ENCODE data around the gene XPNPEP1. TPM values are rescaled to one million over a fixed set of nuclear protein-coding genes. Genes with fewer than 3 reads are reported as not detected.

XPNPEP1 gene
- total RNA-seq, 1 donor from 2014 or later = 94.6 TPM

DNA sequence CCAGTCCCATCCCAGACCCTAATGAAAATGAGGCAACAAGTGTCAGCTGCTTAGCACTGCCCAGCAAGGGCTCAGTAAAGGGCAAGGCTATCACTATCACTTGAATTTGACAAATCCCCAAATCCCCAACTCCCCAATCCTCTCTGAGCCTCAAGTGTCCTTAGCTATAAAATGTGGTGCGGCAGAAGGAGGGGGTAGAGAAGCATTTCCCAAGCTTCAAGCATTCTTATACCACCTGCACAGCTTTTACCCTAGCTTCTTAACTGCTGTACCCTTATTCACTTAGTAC, 41.6 kb downstream of the XPNPEP1 start:
- H3K27me3 ChIP-seq (ENCODE audit: control insufficient read depth, insufficient read depth, low read length) = no peaks in the 10 kb centered on the region
- TF ChIP-seq, protein P1, sequence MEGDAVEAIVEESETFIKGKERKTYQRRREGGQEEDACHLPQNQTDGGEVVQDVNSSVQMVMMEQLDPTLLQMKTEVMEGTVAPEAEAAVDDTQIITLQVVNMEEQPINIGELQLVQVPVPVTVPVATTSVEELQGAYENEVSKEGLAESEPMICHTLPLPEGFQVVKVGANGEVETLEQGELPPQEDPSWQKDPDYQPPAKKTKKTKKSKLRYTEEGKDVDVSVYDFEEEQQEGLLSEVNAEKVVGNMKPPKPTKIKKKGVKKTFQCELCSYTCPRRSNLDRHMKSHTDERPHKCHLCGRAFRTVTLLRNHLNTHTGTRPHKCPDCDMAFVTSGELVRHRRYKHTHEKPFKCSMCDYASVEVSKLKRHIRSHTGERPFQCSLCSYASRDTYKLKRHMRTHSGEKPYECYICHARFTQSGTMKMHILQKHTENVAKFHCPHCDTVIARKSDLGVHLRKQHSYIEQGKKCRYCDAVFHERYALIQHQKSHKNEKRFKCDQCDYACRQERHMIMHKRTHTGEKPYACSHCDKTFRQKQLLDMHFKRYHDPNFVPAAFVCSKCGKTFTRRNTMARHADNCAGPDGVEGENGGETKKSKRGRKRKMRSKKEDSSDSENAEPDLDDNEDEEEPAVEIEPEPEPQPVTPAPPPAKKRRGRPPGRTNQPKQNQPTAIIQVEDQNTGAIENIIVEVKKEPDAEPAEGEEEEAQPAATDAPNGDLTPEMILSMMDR (IDR thresholded peaks at IDR 0.05; ENCODE audit: insufficient read depth, low read length, poor library complexity, severe bottlenecking) = no peak
- DNase-seq (ENCODE audit: low read depth) = no peak
- H3K4me3 ChIP-seq (ENCODE audit: low read depth, low read length) = no peak overlapping the region
- peaks cover 4% of the 10 kb centered on the region for H3K36me3 ChIP-seq (ENCODE audit: control insufficient read depth, insufficient read depth, low read length)

DNA sequence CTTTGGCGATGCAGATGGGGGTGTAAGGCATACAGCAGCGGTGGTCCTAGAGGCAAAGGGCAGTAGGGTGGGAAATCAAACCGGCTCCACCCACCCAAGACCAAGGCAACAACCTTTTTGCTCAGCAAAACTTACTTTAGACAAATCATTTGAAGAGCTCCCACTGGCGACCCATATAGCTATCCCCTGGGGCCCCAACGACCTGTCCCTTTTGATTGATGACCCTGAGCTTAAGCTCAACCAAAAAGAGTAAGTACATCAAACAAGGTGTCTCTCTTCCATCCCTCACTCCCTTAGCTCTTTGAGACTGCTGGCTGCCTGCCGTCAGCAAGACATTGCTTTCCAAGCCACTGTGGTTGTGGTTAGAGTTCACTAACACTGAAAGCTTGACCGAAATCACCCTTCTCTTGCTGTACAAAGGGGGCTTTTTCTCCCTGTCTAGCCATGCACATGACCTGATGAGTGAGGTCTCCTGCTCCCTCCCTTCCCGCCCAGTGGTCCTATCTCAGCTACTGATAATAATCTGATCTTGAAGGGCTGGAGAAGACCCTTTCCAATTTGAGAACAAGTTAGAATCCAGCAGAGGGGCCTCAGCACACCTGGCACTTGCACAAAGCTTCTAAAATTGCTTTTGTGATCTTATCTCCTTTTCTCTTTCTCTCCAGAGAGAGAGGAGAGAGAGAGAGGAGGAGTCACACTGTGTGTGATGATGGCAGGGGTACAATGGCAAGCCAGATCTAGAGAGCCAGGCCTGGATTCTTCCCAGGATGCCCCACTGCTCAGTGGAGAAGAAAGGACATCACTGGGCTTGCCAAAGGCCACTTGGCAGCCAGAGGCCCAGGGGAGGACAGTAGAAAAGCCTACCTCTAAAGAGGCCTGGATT, 42.2 kb downstream of the XPNPEP1 start:
- TF ChIP-seq, protein P1 (IDR thresholded peaks at IDR 0.05; ENCODE audit: insufficient read depth, low read length, poor library complexity, severe bottlenecking) = no peak
- Histone ChIP-seq H3K27me3 (ENCODE audit: control insufficient read depth, insufficient read depth, low read length) (no peaks in the 10 kb centered on the region), H3K36me3 (ENCODE audit: control insufficient read depth, insufficient read depth, low read length) (peaks cover 4% of the 10 kb centered on the region), H3K4me3 (ENCODE audit: low read depth, low read length) (no peak overlapping the region)
- no peak for DNase-seq (ENCODE audit: low read depth)

- Histone ChIP-seq H3K4me3 (ENCODE audit: low read depth, low read length) (no peak overlapping the region), H3K27me3 (ENCODE audit: control insufficient read depth, insufficient read depth, low read length) (no peaks in the 10 kb centered on the region), H3K36me3 (ENCODE audit: control insufficient read depth, insufficient read depth, low read length) (peaks cover 4% of the 10 kb centered on the region)
- no peak for DNase-seq (ENCODE audit: low read depth)
- TF ChIP-seq, protein P1 (IDR thresholded peaks at IDR 0.05; ENCODE audit: insufficient read depth, low read length, poor library complexity, severe bottlenecking) = no peak
Measured at GRCh38 chr10:109877546-109877945, 45.8 kb downstream of the XPNPEP1 start.

DNA sequence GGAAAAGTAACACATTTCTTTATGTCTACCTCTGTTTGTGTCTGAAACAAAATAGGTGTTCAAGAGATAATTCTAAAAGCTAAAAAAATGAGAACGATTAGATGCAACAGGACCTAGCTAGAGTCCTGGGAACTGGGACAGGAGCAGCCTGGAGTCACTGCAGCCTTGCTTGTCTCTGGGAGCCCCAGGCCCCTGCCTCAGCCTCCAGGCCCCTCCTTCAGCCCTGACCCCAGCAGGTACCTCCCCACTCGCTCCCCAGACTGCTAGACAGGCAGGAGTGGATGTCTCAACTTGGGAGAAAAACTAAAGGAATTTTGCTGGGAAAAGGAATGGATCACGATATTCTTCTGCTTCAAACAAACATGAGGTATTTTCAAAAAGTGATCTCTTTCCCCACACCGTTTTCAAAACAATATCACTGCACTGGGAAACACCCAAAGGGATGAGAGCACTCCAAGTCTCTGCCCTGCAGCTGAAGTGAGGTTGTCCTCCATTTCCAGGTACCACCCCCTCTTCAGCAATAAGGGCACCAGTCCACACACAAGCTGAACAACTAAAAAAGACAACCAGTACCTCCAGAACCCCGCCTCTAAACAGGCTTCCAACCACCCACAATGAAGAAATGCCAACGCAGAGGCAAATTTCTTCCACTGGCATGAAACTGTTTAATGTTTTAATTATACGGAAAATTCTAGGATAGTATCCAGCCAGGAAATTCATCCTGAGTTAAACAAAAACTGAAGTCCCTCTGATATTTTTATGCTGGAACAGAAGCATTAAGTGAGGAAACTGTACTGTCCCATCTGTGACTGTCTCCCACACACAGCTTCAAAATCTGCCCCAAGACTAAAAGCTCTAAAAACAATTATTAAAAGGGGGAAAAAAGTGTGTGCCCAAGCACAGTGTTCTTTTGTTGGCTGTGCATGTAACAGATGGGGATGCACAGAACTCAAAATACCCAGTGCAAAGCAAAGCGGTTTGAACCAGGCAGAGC, 47.2 kb downstream of the XPNPEP1 start:
- peaks cover 4% of the 10 kb centered on the region for H3K36me3 ChIP-seq (ENCODE audit: control insufficient read depth, insufficient read depth, low read length)
- no peak overlapping the region for H3K4me3 ChIP-seq (ENCODE audit: low read depth, low read length)
- no peak for DNase-seq (ENCODE audit: low read depth)
- TF ChIP-seq, protein P1 (IDR thresholded peaks at IDR 0.05; ENCODE audit: insufficient read depth, low read length, poor library complexity, severe bottlenecking) = no peak
- no peaks in the 10 kb centered on the region for H3K27me3 ChIP-seq (ENCODE audit: control insufficient read depth, insufficient read depth, low read length)

DNA sequence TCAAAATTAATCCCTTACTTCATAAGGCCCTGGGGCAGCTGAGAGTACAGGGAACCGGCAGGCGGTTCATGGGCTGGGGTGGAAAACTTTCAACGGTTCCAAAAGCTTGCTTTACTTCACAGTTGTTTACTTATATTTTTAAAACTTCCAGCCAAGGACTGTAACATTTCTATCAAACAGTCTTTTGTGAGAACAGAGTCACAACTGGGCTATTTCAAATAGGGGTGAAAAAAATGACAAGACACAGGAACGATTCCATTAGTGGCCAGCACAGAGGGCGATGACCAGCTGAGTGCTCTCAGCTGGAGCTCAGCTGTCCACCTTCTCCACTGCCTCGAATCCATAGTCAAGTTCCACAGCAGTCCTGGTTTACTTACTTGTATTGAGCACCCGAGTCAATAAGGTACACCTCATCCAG, 48.2 kb downstream of the XPNPEP1 start:
- TF ChIP-seq, protein P1 (IDR thresholded peaks at IDR 0.05; ENCODE audit: insufficient read depth, low read length, poor library complexity, severe bottlenecking) = no peak
- Histone ChIP-seq H3K4me3 (ENCODE audit: low read depth, low read length) (no peak overlapping the region), H3K27me3 (ENCODE audit: control insufficient read depth, insufficient read depth, low read length) (no peaks in the 10 kb centered on the region), H3K36me3 (ENCODE audit: control insufficient read depth, insufficient read depth, low read length) (peaks cover 5% of the 10 kb centered on the region)
- no peak for DNase-seq (ENCODE audit: low read depth)

Data from kidney epithelial cell (primary cell).